Measurements from ENCODE around the gene HP.

HP gene

GRCh38 chr16:72013888-72014581, 40.3 kb upstream of the HP start:
- CTCF ChIA-PET: interaction anchor here (0.6 to 1.1 kb wide), 2 partner anchors 130 to 179 kb away, joined by 3 to 4 read pairs; partner anchors contain the start of gene ZNF821
- DNase-seq: peak in 2 of 3 donors; percentile 2 to 25

GRCh38 chr16:72014675-72015074, 39.6 kb upstream of the HP start:
- Histone ChIP-seq H3K4me1 (ENCODE audit: control extremely low read depth in 1 of 4, control insufficient read depth in 4 of 4, insufficient read depth in 4 of 4, low read length in 3 of 4) (peaks cover 0 to 11% (median under 1%) of the 10 kb centered on the region in 4 experiments), H3K36me3 (ENCODE audit: control insufficient read depth in 4 of 4, insufficient read depth in 4 of 4, low read length in 3 of 4) (peaks cover 3 to 60% (median 42%) of the 10 kb centered on the region in 4 experiments), H3K4me3 (ENCODE audit: control insufficient read depth in 1 of 7, extremely low read depth in 1 of 7, insufficient read depth in 4 of 7, low read depth in 2 of 7, low read length in 6 of 7) (no peak overlapping the region), H3K27ac (ENCODE audit: insufficient read depth in 1 of 2, low read depth in 1 of 2, low read length in 2 of 2, poor library complexity in 1 of 2, severe bottlenecking in 2 of 2) (no peak overlapping the region), H3K27me3 (replicated peaks in 2 of 5; ENCODE audit: control insufficient read depth in 4 of 5, insufficient read depth in 5 of 5, low read length in 4 of 5) (no peaks in the 10 kb centered on the region), H3K9me3 (ENCODE audit: control extremely low read depth in 1 of 5, control insufficient read depth in 4 of 5, insufficient read depth in 2 of 5, low read depth in 1 of 5, low read length in 4 of 5) (no peaks in the 10 kb centered on the region)
- no peak for DNase-seq
- CTCF ChIA-PET: no interaction called here
- 94% methylated on average over 7 of the region's 8 CpGs for WGBS (ENCODE audit: insufficient coverage)
- POLR2A ChIA-PET: no interaction called here

More at GRCh38 chr16:72013888-72014581, 40.3 kb upstream of the HP start:
- Histone ChIP-seq H3K36me3 (ENCODE audit: control insufficient read depth in 4 of 4, insufficient read depth in 4 of 4, low read length in 3 of 4) (peaks cover 3 to 54% (median 41%) of the 10 kb centered on the region in 4 experiments), H3K4me3 (ENCODE audit: control insufficient read depth in 1 of 7, extremely low read depth in 1 of 7, insufficient read depth in 4 of 7, low read depth in 2 of 7, low read length in 6 of 7) (no peak overlapping the region), H3K27me3 (replicated peaks in 2 of 5; ENCODE audit: control insufficient read depth in 4 of 5, insufficient read depth in 5 of 5, low read length in 4 of 5) (no peaks in the 10 kb centered on the region), H3K4me1 (ENCODE audit: control extremely low read depth in 1 of 4, control insufficient read depth in 4 of 4, insufficient read depth in 4 of 4, low read length in 3 of 4) (peaks cover 0 to 15% (median 2%) of the 10 kb centered on the region in 4 experiments), H3K27ac (ENCODE audit: insufficient read depth in 1 of 2, low read depth in 1 of 2, low read length in 2 of 2, poor library complexity in 1 of 2, severe bottlenecking in 2 of 2) (peak overlapping the region in 1 of 2 experiments; percentile 37), H3K9me3 (ENCODE audit: control extremely low read depth in 1 of 5, control insufficient read depth in 4 of 5, insufficient read depth in 2 of 5, low read depth in 1 of 5, low read length in 4 of 5) (no peaks in the 10 kb centered on the region)
- POLR2A ChIA-PET: no interaction called here
- 75% methylated on average over 14 of the region's 15 CpGs for WGBS (ENCODE audit: insufficient coverage)

DNA sequence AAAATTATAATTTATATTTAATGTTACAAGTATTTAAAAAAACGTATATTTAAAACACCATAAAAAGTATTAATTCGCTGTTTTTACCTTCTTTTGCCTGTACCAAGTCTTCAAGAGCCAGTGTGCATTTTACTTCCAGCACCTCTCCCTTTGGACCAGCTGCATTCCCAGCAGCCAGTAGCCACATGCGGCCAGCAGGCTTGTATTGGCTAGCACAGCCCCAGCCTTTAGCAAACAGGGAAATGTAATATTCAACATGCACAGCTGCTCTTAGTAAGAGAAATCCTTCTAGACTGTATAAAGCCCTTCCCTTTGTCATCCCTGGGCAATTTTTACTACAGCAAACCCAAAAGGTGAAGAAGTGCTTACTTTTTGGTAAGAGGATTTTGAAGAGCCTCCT, 39.2 kb upstream of the HP start:
- CTCF ChIA-PET: no interaction called here

GRCh38 chr16:72018470-72018869, 35.8 kb upstream of the HP start:
- Histone ChIP-seq H3K36me3 (ENCODE audit: control insufficient read depth in 4 of 4, insufficient read depth in 4 of 4, low read length in 3 of 4) (peaks cover 7 to 74% (median 53%) of the 10 kb centered on the region in 4 experiments), H3K27ac (ENCODE audit: insufficient read depth in 1 of 2, low read depth in 1 of 2, low read length in 2 of 2, poor library complexity in 1 of 2, severe bottlenecking in 2 of 2) (no peak overlapping the region), H3K4me1 (ENCODE audit: control extremely low read depth in 1 of 4, control insufficient read depth in 4 of 4, insufficient read depth in 4 of 4, low read length in 3 of 4) (peaks cover 0 to 8% (median 0%) of the 10 kb centered on the region in 4 experiments), H3K9me3 (ENCODE audit: control extremely low read depth in 1 of 5, control insufficient read depth in 4 of 5, insufficient read depth in 2 of 5, low read depth in 1 of 5, low read length in 4 of 5) (no peaks in the 10 kb centered on the region), H3K4me3 (ENCODE audit: control insufficient read depth in 1 of 7, extremely low read depth in 1 of 7, insufficient read depth in 4 of 7, low read depth in 2 of 7, low read length in 6 of 7) (no peak overlapping the region), H3K27me3 (replicated peaks in 2 of 5; ENCODE audit: control insufficient read depth in 4 of 5, insufficient read depth in 5 of 5, low read length in 4 of 5) (no peaks in the 10 kb centered on the region)
- ChIA-PET CTCF (no interaction called here), POLR2A (no interaction called here)
- DNase-seq: no peak
- 94% methylated on average over 9 of the region's 9 CpGs for WGBS (ENCODE audit: insufficient coverage)

More for the DNA sequence above, 39.2 kb upstream of the HP start:
- H3K27ac ChIP-seq (ENCODE audit: insufficient read depth in 1 of 2, low read depth in 1 of 2, low read length in 2 of 2, poor library complexity in 1 of 2, severe bottlenecking in 2 of 2): no peak overlapping the region
- no peak overlapping the region for H3K4me3 ChIP-seq (ENCODE audit: control insufficient read depth in 1 of 7, extremely low read depth in 1 of 7, insufficient read depth in 4 of 7, low read depth in 2 of 7, low read length in 6 of 7)
- peaks cover 3 to 60% (median 42%) of the 10 kb centered on the region in 4 experiments for H3K36me3 ChIP-seq (ENCODE audit: control insufficient read depth in 4 of 4, insufficient read depth in 4 of 4, low read length in 3 of 4)
- H3K27me3 ChIP-seq (replicated peaks in 2 of 5; ENCODE audit: control insufficient read depth in 4 of 5, insufficient read depth in 5 of 5, low read length in 4 of 5): no peaks in the 10 kb centered on the region
- WGBS (ENCODE audit: insufficient coverage): 100% methylated on average over 2 of the region's 3 CpGs
- no peak for DNase-seq
- POLR2A ChIA-PET: no interaction called here
- no peaks in the 10 kb centered on the region for H3K9me3 ChIP-seq (ENCODE audit: control extremely low read depth in 1 of 5, control insufficient read depth in 4 of 5, insufficient read depth in 2 of 5, low read depth in 1 of 5, low read length in 4 of 5)
- peaks cover 0 to 11% (median 0%) of the 10 kb centered on the region in 4 experiments for H3K4me1 ChIP-seq (ENCODE audit: control extremely low read depth in 1 of 4, control insufficient read depth in 4 of 4, insufficient read depth in 4 of 4, low read length in 3 of 4)

GRCh38 chr16:72021043-72021442, 33.3 kb upstream of the HP start:
- 92% methylated on average over 15 of the region's 15 CpGs for WGBS (ENCODE audit: insufficient coverage)
- POLR2A ChIA-PET: no interaction called here

DNA sequence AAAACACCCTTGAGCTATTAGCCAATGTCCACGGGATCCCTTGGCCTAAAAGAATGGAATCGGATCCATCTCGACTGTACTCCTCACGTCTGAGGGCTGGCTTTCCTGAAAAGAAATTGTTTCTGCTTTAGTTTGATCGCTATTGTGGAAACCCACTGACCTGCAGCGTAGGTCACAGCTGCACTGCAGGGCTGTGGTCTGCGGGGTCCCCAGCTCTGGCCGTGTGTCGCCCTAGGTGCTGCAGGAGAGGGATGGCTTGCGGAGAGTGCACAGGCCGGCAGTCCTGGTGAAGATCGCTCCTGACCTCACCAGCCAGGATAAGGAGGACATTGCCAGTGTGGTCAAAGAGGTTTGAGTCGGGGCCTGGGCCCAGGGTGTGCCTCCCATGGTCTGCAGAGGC, 32.2 kb upstream of the HP start:
- CTCF ChIA-PET: interaction anchor here (1.0 kb wide), 1 partner anchor 8 kb away, joined by 4 read pairs; no protein-coding TSS in a partner anchor
- H3K36me3 ChIP-seq (ENCODE audit: control insufficient read depth in 4 of 4, insufficient read depth in 4 of 4, low read length in 3 of 4): peaks cover 6 to 74% (median 50%) of the 10 kb centered on the region in 4 experiments
- POLR2A ChIA-PET: no interaction called here
- no peaks in the 10 kb centered on the region for H3K27me3 ChIP-seq (replicated peaks in 2 of 5; ENCODE audit: control insufficient read depth in 4 of 5, insufficient read depth in 5 of 5, low read length in 4 of 5)
- no peaks in the 10 kb centered on the region for H3K9me3 ChIP-seq (ENCODE audit: control extremely low read depth in 1 of 5, control insufficient read depth in 4 of 5, insufficient read depth in 2 of 5, low read depth in 1 of 5, low read length in 4 of 5)
- no peak for DNase-seq
- WGBS (ENCODE audit: insufficient coverage): 98% methylated on average over 13 of the region's 13 CpGs
- H3K27ac ChIP-seq (ENCODE audit: insufficient read depth in 1 of 2, low read depth in 1 of 2, low read length in 2 of 2, poor library complexity in 1 of 2, severe bottlenecking in 2 of 2): no peak overlapping the region
- no peak overlapping the region for H3K4me3 ChIP-seq (ENCODE audit: control insufficient read depth in 1 of 7, extremely low read depth in 1 of 7, insufficient read depth in 4 of 7, low read depth in 2 of 7, low read length in 6 of 7)
- no peaks in the 10 kb centered on the region for H3K4me1 ChIP-seq (ENCODE audit: control extremely low read depth in 1 of 4, control insufficient read depth in 4 of 4, insufficient read depth in 4 of 4, low read length in 3 of 4)

More at GRCh38 chr16:72021043-72021442, 33.3 kb upstream of the HP start:
- Histone ChIP-seq H3K27me3 (replicated peaks in 2 of 5; ENCODE audit: control insufficient read depth in 4 of 5, insufficient read depth in 5 of 5, low read length in 4 of 5) (no peaks in the 10 kb centered on the region), H3K4me1 (ENCODE audit: control extremely low read depth in 1 of 4, control insufficient read depth in 4 of 4, insufficient read depth in 4 of 4, low read length in 3 of 4) (no peaks in the 10 kb centered on the region), H3K9me3 (ENCODE audit: control extremely low read depth in 1 of 5, control insufficient read depth in 4 of 5, insufficient read depth in 2 of 5, low read depth in 1 of 5, low read length in 4 of 5) (no peaks in the 10 kb centered on the region), H3K27ac (ENCODE audit: insufficient read depth in 1 of 2, low read depth in 1 of 2, low read length in 2 of 2, poor library complexity in 1 of 2, severe bottlenecking in 2 of 2) (no peak overlapping the region), H3K4me3 (ENCODE audit: control insufficient read depth in 1 of 7, extremely low read depth in 1 of 7, insufficient read depth in 4 of 7, low read depth in 2 of 7, low read length in 6 of 7) (no peak overlapping the region), H3K36me3 (ENCODE audit: control insufficient read depth in 4 of 4, insufficient read depth in 4 of 4, low read length in 3 of 4) (peaks cover 6 to 82% (median 57%) of the 10 kb centered on the region in 4 experiments)
- no peak for DNase-seq
- CTCF ChIA-PET: interaction anchor here (1.5 kb wide), 1 partner anchor 11 kb away, joined by 3 read pairs; no protein-coding TSS in a partner anchor

DNA sequence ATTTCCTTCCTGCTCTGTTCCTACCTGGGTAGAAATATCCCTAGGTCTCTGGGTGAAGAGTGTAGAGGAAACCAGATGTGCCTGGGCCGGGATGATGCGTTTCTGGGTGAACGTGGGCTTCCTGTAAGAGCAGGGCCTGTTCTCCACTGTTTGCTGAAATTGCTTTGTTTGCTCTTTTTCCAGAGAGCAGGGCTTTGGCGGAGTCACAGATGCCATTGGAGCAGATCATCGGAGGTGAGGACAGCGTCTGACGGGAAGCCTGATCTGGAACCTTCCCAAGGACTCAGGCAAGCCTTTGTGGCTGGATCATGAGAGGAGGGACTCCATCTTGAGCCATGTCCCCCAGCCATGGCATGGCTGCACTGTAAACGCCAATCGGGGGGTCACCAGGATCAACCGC, 30.3 kb upstream of the HP start:
- DNase-seq: no peak
- no peaks in the 10 kb centered on the region for H3K27me3 ChIP-seq (replicated peaks in 2 of 5; ENCODE audit: control insufficient read depth in 4 of 5, insufficient read depth in 5 of 5, low read length in 4 of 5)
- H3K4me3 ChIP-seq (ENCODE audit: control insufficient read depth in 1 of 7, extremely low read depth in 1 of 7, insufficient read depth in 4 of 7, low read depth in 2 of 7, low read length in 6 of 7): no peak overlapping the region
- no peaks in the 10 kb centered on the region for H3K9me3 ChIP-seq (ENCODE audit: control extremely low read depth in 1 of 5, control insufficient read depth in 4 of 5, insufficient read depth in 2 of 5, low read depth in 1 of 5, low read length in 4 of 5)
- ChIA-PET CTCF (no interaction called here), POLR2A (no interaction called here)
- over 99% methylated on average over 10 of the region's 10 CpGs for WGBS (ENCODE audit: insufficient coverage)
- H3K4me1 ChIP-seq (ENCODE audit: control extremely low read depth in 1 of 4, control insufficient read depth in 4 of 4, insufficient read depth in 4 of 4, low read length in 3 of 4): no peaks in the 10 kb centered on the region
- no peak overlapping the region for H3K27ac ChIP-seq (ENCODE audit: insufficient read depth in 1 of 2, low read depth in 1 of 2, low read length in 2 of 2, poor library complexity in 1 of 2, severe bottlenecking in 2 of 2)
- H3K36me3 ChIP-seq (ENCODE audit: control insufficient read depth in 4 of 4, insufficient read depth in 4 of 4, low read length in 3 of 4): peaks cover 6 to 60% (median 45%) of the 10 kb centered on the region in 4 experiments

Data from common myeloid progenitor, CD34-positive (primary cell).